MCF 10A (cell line): ENCODE measurements around the gene CNTNAP2. TPM values are rescaled to one million over a fixed set of nuclear protein-coding genes. Genes with fewer than 3 reads are reported as not detected.

Source experiments
- BruUV-seq: library from RNA; stranded (reverse); fragments of 400-500 nt; replicated peaks from 2 replicates; lab custom pipeline; 2021; lab: Mats Ljungman, UMichigan
- CTCF ChIA-PET: fragments of 300-600 bp; sonication (Branson Sonifier 250); formaldehyde crosslinking; extraction: SDS; loops from one replicate; lab custom pipeline; 2021; ENCODE audit warnings: antibody characterized with exemption, inconsistent platforms; lab: Yijun Ruan, JAX
- POLR2A ChIA-PET: fragments of 300-600, 350-650 bp; sonication (Branson Sonifier 250); formaldehyde crosslinking; extraction: SDS; loops from one replicate; lab custom pipeline; 2020; ENCODE audit warnings: antibody characterized with exemption, inconsistent platforms; lab: Yijun Ruan, JAX
- DNase-seq: peaks from one replicate; pipeline ENCODE4 v3.0.0-alpha.2; 2018; ENCODE audit not compliant: unreplicated experiment
- H3K27ac Mint-ChIP-seq: one replicate; pipeline ENCODE4 v1.8.0; 2022; ENCODE audit warnings: mild to moderate bottlenecking, low read depth, mixed read lengths; ENCODE audit not compliant: unreplicated experiment
- H3K27me3 Mint-ChIP-seq: one replicate; pipeline ENCODE4 v1.8.0; 2022; ENCODE audit warnings: mixed read lengths; ENCODE audit not compliant: insufficient read depth, unreplicated experiment
- H3K36me3 Mint-ChIP-seq: one replicate; pipeline ENCODE4 v1.8.0; 2022; ENCODE audit warnings: mild to moderate bottlenecking, moderate library complexity, mixed read lengths; ENCODE audit not compliant: insufficient read depth, unreplicated experiment
- H3K4me1 Mint-ChIP-seq: one replicate; pipeline ENCODE4 v1.8.0; 2022; ENCODE audit warnings: mixed read lengths; ENCODE audit not compliant: insufficient read depth, unreplicated experiment
- H3K4me3 Mint-ChIP-seq: one replicate; pipeline ENCODE4 v1.8.0; 2022; ENCODE audit warnings: mild to moderate bottlenecking, moderate library complexity, mixed read lengths; ENCODE audit not compliant: unreplicated experiment
- H3K9me3 Mint-ChIP-seq: one replicate; pipeline ENCODE4 v1.8.0; 2022; ENCODE audit warnings: mixed read lengths; ENCODE audit not compliant: unreplicated experiment
- intact Hi-C: fragments of 100-400 bp; cut with micrococcal nuclease; formaldehyde crosslinking; loops from 2 replicates; pipeline ENCODE4 v1.14.1; 2022
- total RNA-seq: library from RNA; stranded (reverse); gene quantifications from 2 replicates; pipeline ENCODE4 v1.2.3, GENCODE V29; 2022
- TF ChIP-seq, protein P1 (sequence below): fragments of 200-600 bp; IDR thresholded peaks from one replicate; pipeline ENCODE4 v1.8.0; 2022; ENCODE audit warnings: antibody characterized with exemption, mild to moderate bottlenecking; ENCODE audit not compliant: unreplicated experiment

Gene CNTNAP2
- total RNA-seq, 1 experiment from 2014 or later = 1.1 TPM

DNA sequence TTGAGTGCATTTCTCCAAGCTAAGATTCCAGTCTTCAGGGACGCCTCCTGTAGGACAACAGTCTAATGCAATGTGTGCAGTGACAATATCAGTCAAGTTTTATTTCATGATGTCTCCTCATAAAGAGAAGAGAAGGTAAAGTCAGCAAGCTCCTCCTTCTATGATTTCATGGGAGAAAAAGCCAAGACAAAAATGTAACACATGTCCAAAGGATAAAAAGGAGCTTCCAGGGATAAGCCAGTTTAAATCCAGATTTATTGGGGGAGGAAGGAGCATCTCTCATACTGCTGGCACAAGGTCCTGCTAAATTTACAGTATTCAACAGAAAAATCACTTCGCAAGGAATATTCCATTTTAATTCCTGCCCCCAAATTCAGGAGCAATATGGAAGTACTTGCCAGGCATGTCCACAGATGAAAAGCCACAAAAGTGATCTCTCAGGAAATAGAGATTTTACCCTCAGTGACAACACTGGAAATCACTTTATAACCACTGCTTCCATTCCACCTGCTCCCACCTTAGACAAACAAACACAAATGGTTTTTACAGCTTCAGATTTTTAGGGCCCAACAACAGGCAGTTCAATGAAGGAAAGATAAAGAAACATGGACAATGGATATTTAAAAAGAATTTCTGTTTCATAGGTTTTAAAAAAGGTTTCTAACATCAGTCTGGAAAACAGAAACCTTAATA, 1796.5 kb downstream of the CNTNAP2 start:
- Mint-ChIP-seq H3K36me3 (no peaks in the 10 kb centered on the region), H3K4me1 (no peaks in the 10 kb centered on the region), H3K9me3 (no peaks in the 10 kb centered on the region), H3K27ac (no peak overlapping the region), H3K4me3 (no peak overlapping the region), H3K27me3 (peaks cover 18% of the 10 kb centered on the region)
- CTCF ChIA-PET = no interaction called here
- no TSS peak for BruUV-seq
- POLR2A ChIA-PET = no interaction called here
- no peak for DNase-seq
- TF ChIP-seq, protein P1, sequence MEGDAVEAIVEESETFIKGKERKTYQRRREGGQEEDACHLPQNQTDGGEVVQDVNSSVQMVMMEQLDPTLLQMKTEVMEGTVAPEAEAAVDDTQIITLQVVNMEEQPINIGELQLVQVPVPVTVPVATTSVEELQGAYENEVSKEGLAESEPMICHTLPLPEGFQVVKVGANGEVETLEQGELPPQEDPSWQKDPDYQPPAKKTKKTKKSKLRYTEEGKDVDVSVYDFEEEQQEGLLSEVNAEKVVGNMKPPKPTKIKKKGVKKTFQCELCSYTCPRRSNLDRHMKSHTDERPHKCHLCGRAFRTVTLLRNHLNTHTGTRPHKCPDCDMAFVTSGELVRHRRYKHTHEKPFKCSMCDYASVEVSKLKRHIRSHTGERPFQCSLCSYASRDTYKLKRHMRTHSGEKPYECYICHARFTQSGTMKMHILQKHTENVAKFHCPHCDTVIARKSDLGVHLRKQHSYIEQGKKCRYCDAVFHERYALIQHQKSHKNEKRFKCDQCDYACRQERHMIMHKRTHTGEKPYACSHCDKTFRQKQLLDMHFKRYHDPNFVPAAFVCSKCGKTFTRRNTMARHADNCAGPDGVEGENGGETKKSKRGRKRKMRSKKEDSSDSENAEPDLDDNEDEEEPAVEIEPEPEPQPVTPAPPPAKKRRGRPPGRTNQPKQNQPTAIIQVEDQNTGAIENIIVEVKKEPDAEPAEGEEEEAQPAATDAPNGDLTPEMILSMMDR = no peak
- intact Hi-C loops = no loop called here

DNA sequence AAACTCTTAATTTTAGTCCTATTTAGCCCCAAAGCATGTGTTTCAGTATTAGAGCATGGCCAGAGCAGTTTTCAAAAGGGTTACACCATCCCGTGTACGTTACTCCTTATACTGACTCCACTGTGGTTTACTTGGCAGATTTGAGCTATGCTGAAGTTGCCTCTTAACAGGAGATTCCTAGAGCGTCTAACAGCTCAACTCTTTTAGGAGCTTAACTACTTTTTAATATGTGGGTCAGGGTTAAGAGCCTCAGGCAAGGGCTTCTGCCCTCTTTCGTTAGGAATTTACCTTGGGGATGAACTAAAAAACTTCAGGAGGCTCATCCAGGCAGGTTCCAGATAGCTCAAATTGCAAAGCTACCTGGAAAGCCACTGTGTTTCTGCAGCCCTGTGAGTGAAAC, 1799.2 kb downstream of the CNTNAP2 start:
- Mint-ChIP-seq H3K27ac (no peak overlapping the region), H3K9me3 (no peaks in the 10 kb centered on the region), H3K36me3 (no peaks in the 10 kb centered on the region), H3K27me3 (peaks cover 18% of the 10 kb centered on the region), H3K4me1 (no peaks in the 10 kb centered on the region), H3K4me3 (no peak overlapping the region)
- no peak for DNase-seq
- POLR2A ChIA-PET = no interaction called here
- intact Hi-C loops = no loop called here
- BruUV-seq = no TSS peak
- CTCF ChIA-PET = no interaction called here
- TF ChIP-seq, protein P1 = no peak

DNA sequence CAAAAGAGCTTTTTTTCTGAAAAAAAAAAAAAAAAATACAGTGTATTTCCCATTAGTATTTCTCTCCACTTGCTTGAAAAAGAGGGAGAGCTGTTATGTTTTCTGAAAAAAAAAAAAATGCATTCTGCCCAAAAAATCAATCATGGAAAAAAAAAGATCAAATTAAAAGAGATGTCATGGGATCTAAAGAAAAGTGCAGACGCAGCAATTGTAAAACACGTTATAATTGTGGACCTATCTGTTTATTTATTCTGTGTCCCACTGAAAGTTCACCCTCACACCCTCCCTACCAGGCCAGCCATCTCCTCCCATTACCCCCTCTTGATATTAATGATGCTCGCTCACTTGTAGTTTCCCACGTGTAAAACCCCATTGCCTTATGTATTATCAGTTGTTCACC, 1800.0 kb downstream of the CNTNAP2 start:
- no peak overlapping the region for H3K27ac Mint-ChIP-seq
- no peaks in the 10 kb centered on the region for H3K4me1 Mint-ChIP-seq
- no peaks in the 10 kb centered on the region for H3K36me3 Mint-ChIP-seq
- TF ChIP-seq, protein P1 = no peak
- peaks cover 18% of the 10 kb centered on the region for H3K27me3 Mint-ChIP-seq
- ChIA-PET CTCF (no interaction called here), POLR2A (no interaction called here)
- intact Hi-C loops = no loop called here
- no TSS peak for BruUV-seq
- H3K4me3 Mint-ChIP-seq = no peak overlapping the region
- DNase-seq = no peak
- H3K9me3 Mint-ChIP-seq = no peaks in the 10 kb centered on the region

DNA sequence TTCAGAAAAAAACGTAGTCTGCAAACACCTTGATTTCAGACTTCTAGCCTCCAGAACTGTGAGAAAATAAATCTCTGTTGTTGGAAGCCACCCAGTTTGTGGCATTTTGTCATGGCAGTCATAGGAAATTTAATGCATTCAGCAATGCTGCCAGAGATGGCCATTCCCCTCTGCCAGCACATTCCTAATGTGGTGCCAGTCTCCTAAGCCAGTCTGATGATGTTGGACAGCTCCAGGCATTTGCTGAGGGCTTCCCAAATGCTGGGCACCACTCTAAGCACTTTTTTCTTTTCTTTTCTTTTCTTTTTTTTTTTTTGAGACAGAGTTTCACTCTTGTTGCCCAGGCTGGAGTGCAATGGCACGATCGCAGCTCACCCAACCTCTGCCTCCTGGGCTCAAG, 1807.2 kb downstream of the CNTNAP2 start:
- Mint-ChIP-seq H3K4me1 (no peaks in the 10 kb centered on the region), H3K4me3 (no peak overlapping the region), H3K36me3 (no peaks in the 10 kb centered on the region), H3K9me3 (peaks cover 12% of the 10 kb centered on the region), H3K27me3 (peaks cover 30% of the 10 kb centered on the region), H3K27ac (no peak overlapping the region)
- POLR2A ChIA-PET = no interaction called here
- BruUV-seq = no TSS peak
- CTCF ChIA-PET = interaction anchor here (0.6 kb wide), 1 partner anchor 309 kb away, joined by 3 read pairs; no protein-coding TSS in a partner anchor
- TF ChIP-seq, protein P1 = no peak
- intact Hi-C loops = no loop called here
- DNase-seq = no peak
